ENCODE measurements around the gene FGFR2. TPM values are rescaled to one million over a fixed set of nuclear protein-coding genes. Genes with fewer than 3 reads are reported as not detected.

FGFR2 gene
- polyA plus RNA-seq, 1 of the 3 experiments (the other 2 are of a cell fraction), result 0.02 TPM

DNA sequence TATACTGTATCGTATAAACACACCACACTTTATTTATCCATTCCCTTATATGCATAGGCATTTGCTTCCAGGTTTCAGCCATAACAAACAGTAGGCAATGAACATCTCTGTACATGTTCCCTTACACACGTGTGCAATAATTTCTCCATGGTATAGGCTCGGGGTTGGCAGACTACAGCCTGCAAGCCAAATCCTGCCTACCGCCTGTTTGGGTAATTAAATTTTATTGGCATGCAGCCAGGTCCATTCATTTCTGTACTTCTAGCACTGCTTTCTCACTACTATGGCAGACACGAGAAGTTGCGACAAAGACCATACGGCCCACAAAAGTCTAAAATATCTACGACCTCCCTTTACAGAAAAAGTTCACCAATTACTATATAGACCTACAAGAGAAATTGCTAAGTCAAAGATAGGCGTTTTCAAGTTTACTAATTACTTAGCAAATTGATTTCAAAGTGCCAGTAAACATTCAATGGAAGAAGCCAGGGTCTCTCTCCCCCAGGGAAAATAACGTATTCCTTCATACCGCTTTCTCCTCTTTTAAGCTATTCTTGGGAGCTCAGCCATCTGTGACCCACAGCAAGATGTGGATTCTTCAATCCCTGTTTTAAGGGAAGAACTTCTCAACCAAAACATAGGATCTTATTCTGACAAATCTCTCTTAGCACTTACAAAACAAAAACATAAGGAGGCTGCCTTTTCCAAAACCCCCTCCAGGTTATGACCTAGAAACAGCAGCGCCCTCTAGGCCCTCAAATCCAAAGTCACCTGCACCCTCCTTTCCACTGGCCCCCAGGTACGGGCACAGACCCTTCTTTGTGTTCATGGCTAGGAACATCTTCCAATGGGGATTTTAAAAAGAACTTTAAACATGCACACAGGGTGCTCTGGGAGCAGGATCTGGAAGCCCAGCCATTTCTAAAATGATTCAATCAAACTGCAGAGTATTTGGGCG lies 100.5 kb downstream of the FGFR2 start:
- no peaks in the 10 kb centered on the region for H4K20me1 ChIP-seq (ENCODE audit: insufficient read depth)
- no peak overlapping the region for H3K4me3 ChIP-seq (ENCODE audit: low read depth in 2 of 2, low read length in 1 of 2)
- 36% methylated on average over 14 of the region's 14 CpGs for WGBS (ENCODE audit: low lambda C conversion rate)
- POLR2A ChIA-PET, result no interaction called here
- no peak overlapping the region for H2AFZ ChIP-seq (ENCODE audit: low read depth)
- no peaks in the 10 kb centered on the region for H3K9me2 ChIP-seq
- H3K36me3 ChIP-seq (replicated peaks in 1 of 2; ENCODE audit: control insufficient read depth in 1 of 2, insufficient read depth in 2 of 2, low read length in 1 of 2), result no peaks in the 10 kb centered on the region
- CTCF ChIA-PET, result interaction anchor here (0.9 kb wide), 1 partner anchor 234 kb away, joined by 3 read pairs; no protein-coding TSS in a partner anchor
- peak; percentile 55 for DNase-seq
- no peak overlapping the region for H3K27ac ChIP-seq (ENCODE audit: low read depth in 2 of 2, low read length in 1 of 2)
- TF ChIP-seq RCOR1 (IDR thresholded peaks at IDR 0.05; ENCODE audit: low read length) (0 out of 2 replicates have a peak, but pooled peaks have one; percentile 10), FOSL2 (IDR thresholded peaks at IDR 0.05; ENCODE audit: borderline replicate concordance, low read depth) (no peak)
- 0 out of 2 replicates have a peak, but pooled peaks cover 4% of the 10 kb centered on the region for H3K9me3 ChIP-seq
- peaks cover 0 to 2% of the 10 kb centered on the region in 2 experiments; a peak in 1 of 4 replicates for H3K4me1 ChIP-seq (ENCODE audit: control insufficient read depth in 1 of 2, insufficient read depth in 2 of 2, low read depth in 1 of 2, low read length in 1 of 2)
- H3K79me2 ChIP-seq (ENCODE audit: insufficient read depth), result no peaks in the 10 kb centered on the region
- H3F3A ChIP-seq (replicated peaks; ENCODE audit: insufficient read depth), result no peaks in the 10 kb centered on the region
- no peak overlapping the region for H3K4me2 ChIP-seq
- H3K9ac ChIP-seq, result no peak overlapping the region
- H3K27me3 ChIP-seq (ENCODE audit: insufficient read depth), result no peaks in the 10 kb centered on the region

DNA sequence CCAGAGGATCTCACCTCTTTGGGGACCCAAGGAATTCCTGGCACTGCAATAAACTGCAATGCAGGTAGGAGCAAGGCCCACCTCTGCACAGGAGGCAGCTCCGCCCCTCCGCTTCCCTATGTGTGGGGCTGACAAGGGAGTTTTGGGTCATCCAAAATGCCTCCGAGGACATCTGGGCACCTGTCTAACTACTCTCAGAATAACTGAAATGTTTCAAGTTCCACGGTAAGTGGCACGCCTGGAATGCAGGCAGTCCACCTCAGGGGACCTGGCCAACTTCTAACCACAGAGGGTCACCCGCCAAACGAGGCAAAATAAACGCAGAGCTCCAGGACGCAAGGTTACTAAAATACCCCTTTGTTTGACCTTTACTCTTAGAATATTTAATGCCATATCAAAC lies 102.5 kb downstream of the FGFR2 start:
- no peaks in the 10 kb centered on the region for H3K27me3 ChIP-seq (ENCODE audit: insufficient read depth)
- no peaks in the 10 kb centered on the region for H3K36me3 ChIP-seq (replicated peaks in 1 of 2; ENCODE audit: control insufficient read depth in 1 of 2, insufficient read depth in 2 of 2, low read length in 1 of 2)
- H3K27ac ChIP-seq (ENCODE audit: low read depth in 2 of 2, low read length in 1 of 2), result no peak overlapping the region
- H3K9me2 ChIP-seq, result no peaks in the 10 kb centered on the region
- H3K79me2 ChIP-seq (ENCODE audit: insufficient read depth), result no peaks in the 10 kb centered on the region
- H3K9me3 ChIP-seq, result 0 out of 2 replicates have a peak, but pooled peaks cover 4% of the 10 kb centered on the region
- no peak overlapping the region for H3K4me3 ChIP-seq (ENCODE audit: low read depth in 2 of 2, low read length in 1 of 2)
- CTCF ChIA-PET, result interaction anchor here (0.9 kb wide), 1 partner anchor 113 kb away, joined by 4 read pairs; no protein-coding TSS in a partner anchor
- H2AFZ ChIP-seq (ENCODE audit: low read depth), result no peak overlapping the region
- H4K20me1 ChIP-seq (ENCODE audit: insufficient read depth), result no peaks in the 10 kb centered on the region
- no peak overlapping the region for H3K9ac ChIP-seq
- DNase-seq, result no peak
- no peak overlapping the region for H3K4me2 ChIP-seq
- H3F3A ChIP-seq (replicated peaks; ENCODE audit: insufficient read depth), result no peaks in the 10 kb centered on the region
- H3K4me1 ChIP-seq (ENCODE audit: control insufficient read depth in 1 of 2, insufficient read depth in 2 of 2, low read depth in 1 of 2, low read length in 1 of 2), result peaks cover 0 to 2% of the 10 kb centered on the region in 2 experiments; a peak in 1 of 4 replicates
- POLR2A ChIA-PET, result no interaction called here
- TF ChIP-seq MEF2A (IDR thresholded peaks at IDR 0.05; ENCODE audit: borderline replicate concordance, low read depth), result no peak
- TF ChIP-seq POLR2AphosphoS5 (IDR thresholded peaks at IDR 0.05; ENCODE audit: low read depth, low read length), result no peak
- WGBS (ENCODE audit: low lambda C conversion rate), result 66% methylated on average over 9 of the region's 9 CpGs

DNA sequence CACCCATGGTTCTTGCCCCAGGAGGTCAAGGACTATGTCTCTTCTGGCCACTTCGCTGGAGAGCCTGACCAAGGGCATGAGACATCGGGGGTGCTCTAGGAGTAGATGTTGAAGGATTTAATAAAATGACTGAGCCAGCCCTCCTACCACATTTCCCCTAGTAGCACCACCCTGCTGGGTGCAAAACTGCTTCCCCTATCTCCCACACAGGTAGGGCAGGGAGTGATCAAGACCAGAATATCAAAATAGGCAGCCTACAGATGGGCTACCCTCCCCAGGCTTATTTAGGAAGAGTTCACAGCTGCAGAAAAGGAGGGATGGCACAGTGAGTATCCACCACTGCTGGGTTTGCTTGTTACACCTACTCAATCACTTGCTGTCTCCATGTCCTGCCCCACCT lies 103.9 kb downstream of the FGFR2 start:
- 20% methylated on average over 2 of the region's 2 CpGs for WGBS (ENCODE audit: low lambda C conversion rate)
- 0 out of 2 replicates have a peak, but pooled peaks cover 4% of the 10 kb centered on the region for H3K9me3 ChIP-seq
- TF ChIP-seq FOSL2 (IDR thresholded peaks at IDR 0.05; ENCODE audit: borderline replicate concordance, low read depth), result no peak
- no peak for TF ChIP-seq RCOR1 (IDR thresholded peaks at IDR 0.05; ENCODE audit: low read length)
- no peak for TF ChIP-seq FOXJ3 (CRISPR knock-in tag; IDR thresholded peaks at IDR 0.05)
- no peak for TF ChIP-seq JUND (IDR thresholded peaks at IDR 0.05)
- TF ChIP-seq EZH2phosphoT487 (IDR thresholded peaks at IDR 0.05; ENCODE audit: borderline replicate concordance, low read depth), result no peak
- TF ChIP-seq, protein P1, sequence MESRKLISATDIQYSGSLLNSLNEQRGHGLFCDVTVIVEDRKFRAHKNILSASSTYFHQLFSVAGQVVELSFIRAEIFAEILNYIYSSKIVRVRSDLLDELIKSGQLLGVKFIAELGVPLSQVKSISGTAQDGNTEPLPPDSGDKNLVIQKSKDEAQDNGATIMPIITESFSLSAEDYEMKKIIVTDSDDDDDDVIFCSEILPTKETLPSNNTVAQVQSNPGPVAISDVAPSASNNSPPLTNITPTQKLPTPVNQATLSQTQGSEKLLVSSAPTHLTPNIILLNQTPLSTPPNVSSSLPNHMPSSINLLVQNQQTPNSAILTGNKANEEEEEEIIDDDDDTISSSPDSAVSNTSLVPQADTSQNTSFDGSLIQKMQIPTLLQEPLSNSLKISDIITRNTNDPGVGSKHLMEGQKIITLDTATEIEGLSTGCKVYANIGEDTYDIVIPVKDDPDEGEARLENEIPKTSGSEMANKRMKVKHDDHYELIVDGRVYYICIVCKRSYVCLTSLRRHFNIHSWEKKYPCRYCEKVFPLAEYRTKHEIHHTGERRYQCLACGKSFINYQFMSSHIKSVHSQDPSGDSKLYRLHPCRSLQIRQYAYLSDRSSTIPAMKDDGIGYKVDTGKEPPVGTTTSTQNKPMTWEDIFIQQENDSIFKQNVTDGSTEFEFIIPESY (IDR thresholded peaks at IDR 0.05; ENCODE audit: borderline replicate concordance, low read depth), result no peak
- no peak for TF ChIP-seq EP300 (IDR thresholded peaks at IDR 0.05; ENCODE audit: borderline replicate concordance in 1 of 2, low read depth in 1 of 2, low read length in 1 of 2)
- no peak for TF ChIP-seq ELF1 (IDR thresholded peaks at IDR 0.05)
- no peak for TF ChIP-seq SMC3 (IDR thresholded peaks at IDR 0.05; ENCODE audit: low read depth, low read length)
- TF ChIP-seq, protein P2, sequence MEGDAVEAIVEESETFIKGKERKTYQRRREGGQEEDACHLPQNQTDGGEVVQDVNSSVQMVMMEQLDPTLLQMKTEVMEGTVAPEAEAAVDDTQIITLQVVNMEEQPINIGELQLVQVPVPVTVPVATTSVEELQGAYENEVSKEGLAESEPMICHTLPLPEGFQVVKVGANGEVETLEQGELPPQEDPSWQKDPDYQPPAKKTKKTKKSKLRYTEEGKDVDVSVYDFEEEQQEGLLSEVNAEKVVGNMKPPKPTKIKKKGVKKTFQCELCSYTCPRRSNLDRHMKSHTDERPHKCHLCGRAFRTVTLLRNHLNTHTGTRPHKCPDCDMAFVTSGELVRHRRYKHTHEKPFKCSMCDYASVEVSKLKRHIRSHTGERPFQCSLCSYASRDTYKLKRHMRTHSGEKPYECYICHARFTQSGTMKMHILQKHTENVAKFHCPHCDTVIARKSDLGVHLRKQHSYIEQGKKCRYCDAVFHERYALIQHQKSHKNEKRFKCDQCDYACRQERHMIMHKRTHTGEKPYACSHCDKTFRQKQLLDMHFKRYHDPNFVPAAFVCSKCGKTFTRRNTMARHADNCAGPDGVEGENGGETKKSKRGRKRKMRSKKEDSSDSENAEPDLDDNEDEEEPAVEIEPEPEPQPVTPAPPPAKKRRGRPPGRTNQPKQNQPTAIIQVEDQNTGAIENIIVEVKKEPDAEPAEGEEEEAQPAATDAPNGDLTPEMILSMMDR (IDR thresholded peaks at IDR 0.05), result no peak
- no peak for TF ChIP-seq GABPA (IDR thresholded peaks at IDR 0.05; ENCODE audit: low read depth)
- TF ChIP-seq RAD21 (IDR thresholded peaks at IDR 0.05; ENCODE audit: low read length), result no peak
- TF ChIP-seq GATA2 (CRISPR knock-in tag; IDR thresholded peaks at IDR 0.05), result no peak
- H3K27me3 ChIP-seq (ENCODE audit: insufficient read depth), result no peaks in the 10 kb centered on the region
- no peaks in the 10 kb centered on the region for H3K36me3 ChIP-seq (replicated peaks in 1 of 2; ENCODE audit: control insufficient read depth in 1 of 2, insufficient read depth in 2 of 2, low read length in 1 of 2)
- H3K4me1 ChIP-seq (ENCODE audit: control insufficient read depth in 1 of 2, insufficient read depth in 2 of 2, low read depth in 1 of 2, low read length in 1 of 2), result peaks cover 0 to 2% of the 10 kb centered on the region in 2 experiments; a peak in 1 of 4 replicates
- no peak for DNase-seq
- H3K27ac ChIP-seq (ENCODE audit: low read depth in 2 of 2, low read length in 1 of 2), result no peak overlapping the region
- no peak overlapping the region for H3K4me2 ChIP-seq
- no peaks in the 10 kb centered on the region for H3K9me2 ChIP-seq
- H3K4me3 ChIP-seq (ENCODE audit: low read depth in 2 of 2, low read length in 1 of 2), result no peak overlapping the region
- H4K20me1 ChIP-seq (ENCODE audit: insufficient read depth), result no peaks in the 10 kb centered on the region
- no peak overlapping the region for H3K9ac ChIP-seq
- CTCF ChIA-PET, result no interaction called here
- no peaks in the 10 kb centered on the region for H3F3A ChIP-seq (replicated peaks; ENCODE audit: insufficient read depth)
- no peak overlapping the region for H2AFZ ChIP-seq (ENCODE audit: low read depth)
- H3K79me2 ChIP-seq (ENCODE audit: insufficient read depth), result no peaks in the 10 kb centered on the region
- POLR2A ChIA-PET, result no interaction called here

Data from SK-N-SH (cell line).